GM19351 (cell line): ENCODE results near the gene EFCAB11.
A peak's percentile ranks its signal among the peaks of the same experiment; 100 is the strongest.
"Not testable (repeated sequence)": the region's sequence is repeated elsewhere in the genome, so short reads cannot be mapped to it uniquely, and the experiment has no call there.

Source experiments
- ATAC-seq: cut with Tn5 transposase; IDR thresholded peaks from one replicate; pipeline ENCODE4 v1.9.1; 2021; ENCODE audit warnings: mild to moderate bottlenecking, moderate library complexity; ENCODE audit not compliant: unreplicated experiment

EFCAB11 gene

DNA sequence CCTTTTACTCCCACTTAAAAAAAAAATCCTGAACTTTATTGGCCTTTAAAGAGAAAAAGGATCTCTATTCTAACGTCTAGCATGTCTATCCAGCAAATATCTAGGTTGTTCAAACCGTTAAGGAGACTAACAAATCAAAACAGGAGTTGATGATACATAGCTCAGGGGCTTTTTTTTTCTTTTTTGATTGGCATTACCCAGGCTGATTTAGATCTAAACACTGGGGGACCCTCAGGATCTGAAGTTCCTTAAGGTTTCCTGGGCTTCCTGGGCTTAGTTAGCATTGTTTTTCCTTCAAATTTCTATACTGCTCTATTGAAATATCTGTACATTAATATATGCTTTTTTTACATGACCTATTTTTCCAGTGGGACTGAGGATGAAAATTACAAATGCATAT lies 42.3 kb downstream of the EFCAB11 start:
- no peak for ATAC-seq

DNA sequence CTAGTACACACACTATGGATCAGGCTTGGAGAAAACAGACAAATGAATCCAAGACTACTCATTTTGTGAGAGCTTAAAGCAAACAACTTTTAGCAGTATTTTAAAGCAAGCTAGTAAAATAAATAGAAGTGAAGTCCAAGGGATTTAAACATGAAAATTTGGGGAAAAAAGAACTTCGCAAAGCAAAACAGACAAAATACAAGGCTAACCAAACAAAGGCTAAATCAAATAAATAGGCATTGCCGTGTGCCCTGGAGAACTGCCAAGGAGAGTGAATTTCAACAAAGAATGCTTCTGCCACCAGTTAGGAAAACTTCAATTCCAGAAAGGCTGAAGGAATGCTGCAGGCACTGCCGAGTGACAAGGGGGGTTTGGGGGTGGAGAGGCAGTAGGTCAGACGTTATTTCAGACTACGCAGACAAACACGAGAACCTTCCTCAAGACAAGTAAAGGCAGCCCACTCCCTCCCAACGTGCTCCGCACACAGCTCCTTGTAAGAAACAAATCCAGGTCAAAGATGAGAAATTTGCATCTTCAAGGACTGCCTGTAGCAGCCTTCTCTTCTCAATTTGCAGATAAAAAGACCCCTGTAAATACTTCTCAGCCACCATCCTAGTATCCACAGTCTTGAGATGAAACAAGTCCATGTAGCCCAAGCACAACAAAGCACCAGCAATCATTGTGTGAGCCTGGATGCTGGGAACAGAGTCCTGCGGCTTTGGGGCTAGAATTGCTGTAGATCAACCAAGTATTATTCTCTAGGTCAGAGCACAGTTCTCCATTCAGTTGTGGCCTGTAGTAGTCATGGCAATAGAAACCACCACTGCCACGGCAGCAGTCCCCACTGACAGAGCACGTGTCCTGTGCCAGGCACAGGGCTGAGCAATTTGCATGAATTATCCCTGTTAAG lies 43.3 kb downstream of the EFCAB11 start:
- ATAC-seq: no peak

DNA sequence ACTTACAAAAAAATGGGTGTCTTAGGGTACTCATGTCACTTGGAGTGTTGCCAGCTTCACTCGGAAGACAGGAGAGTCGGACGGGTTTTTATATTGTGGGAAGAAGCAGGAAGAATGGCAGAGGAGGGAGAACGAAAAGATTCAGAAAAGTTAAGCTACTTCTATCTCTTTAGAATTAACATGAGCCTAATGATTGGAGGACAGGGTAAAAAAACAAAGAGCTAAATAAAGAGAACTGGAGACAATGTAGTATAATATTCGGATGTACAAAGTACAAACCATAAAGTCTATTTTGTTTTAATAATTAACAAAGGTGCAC lies 43.9 kb downstream of the EFCAB11 start:
- ATAC-seq: no peak

DNA sequence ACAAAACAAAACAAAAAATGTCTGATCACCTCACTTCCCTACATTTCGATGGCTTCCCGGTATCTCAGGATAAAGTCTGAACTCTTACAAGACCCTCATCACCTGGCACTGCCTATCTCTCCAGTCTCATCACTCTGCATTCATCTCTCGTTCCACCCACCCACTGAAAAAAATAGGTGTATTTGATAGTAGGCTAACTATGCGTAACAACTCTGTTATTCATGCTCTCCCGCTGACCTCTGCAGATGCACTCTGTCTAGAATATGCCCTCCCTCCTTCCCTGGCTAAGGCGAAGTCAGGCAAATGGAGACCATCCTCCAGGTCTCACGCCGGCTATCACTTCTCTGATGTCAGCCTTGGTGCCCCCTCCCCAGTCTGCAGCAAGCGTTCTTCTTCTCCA lies 44.9 kb downstream of the EFCAB11 start:
- ATAC-seq: no peak

DNA sequence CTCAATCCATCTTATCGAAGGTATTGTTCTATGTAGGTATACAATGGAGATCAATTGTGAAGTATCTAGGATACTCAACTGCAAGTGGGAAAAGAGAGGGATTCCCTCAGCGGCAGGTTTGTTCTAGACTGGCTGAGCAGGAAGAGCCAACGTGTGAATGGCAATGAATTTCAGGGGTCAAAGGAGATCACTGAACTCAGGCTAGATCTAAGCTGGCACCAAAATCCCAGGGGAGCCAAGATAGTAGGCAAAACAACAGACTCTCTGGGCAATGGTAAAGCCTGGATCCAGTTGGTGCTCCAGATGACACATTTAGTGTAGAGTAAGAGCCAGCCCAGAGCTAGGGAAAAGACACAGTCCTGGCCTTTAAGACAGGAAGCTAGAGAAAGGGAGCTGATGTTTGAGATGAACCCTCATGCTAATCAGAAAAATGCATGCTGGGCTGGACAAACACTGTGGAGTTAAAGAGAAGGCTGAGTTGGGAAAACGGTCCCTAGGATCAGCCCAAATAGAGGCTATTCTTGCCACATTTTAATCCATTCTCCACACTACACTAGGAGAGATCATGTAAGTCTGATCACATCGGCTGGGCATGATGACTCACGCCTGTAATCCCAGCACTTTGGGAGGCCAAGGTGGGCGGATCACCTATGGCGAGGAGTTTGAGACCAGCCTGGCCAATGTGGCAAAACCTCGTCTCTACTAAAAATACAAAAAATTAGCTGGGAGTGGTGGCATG lies 45.6 kb downstream of the EFCAB11 start:
- no peak for ATAC-seq

DNA sequence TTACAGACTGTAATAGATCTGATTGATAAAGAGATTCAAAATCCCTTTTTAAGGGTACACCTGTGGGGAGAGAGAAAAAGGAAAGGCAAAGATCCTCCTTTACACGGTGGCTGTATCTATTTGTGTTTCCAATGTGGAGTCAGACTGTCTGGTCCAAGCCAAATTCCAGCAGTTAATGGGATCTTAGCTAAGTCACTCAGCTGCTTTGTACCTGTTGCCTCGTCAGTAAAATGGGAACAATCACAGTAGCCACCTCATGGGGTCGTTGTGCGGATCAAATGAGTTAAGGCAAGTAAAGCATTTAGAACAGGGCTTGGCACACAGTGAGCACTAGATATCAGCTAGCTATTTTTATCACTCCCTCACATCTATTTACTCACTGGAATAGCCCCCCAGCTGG lies 46.9 kb downstream of the EFCAB11 start:
- no peak for ATAC-seq

DNA sequence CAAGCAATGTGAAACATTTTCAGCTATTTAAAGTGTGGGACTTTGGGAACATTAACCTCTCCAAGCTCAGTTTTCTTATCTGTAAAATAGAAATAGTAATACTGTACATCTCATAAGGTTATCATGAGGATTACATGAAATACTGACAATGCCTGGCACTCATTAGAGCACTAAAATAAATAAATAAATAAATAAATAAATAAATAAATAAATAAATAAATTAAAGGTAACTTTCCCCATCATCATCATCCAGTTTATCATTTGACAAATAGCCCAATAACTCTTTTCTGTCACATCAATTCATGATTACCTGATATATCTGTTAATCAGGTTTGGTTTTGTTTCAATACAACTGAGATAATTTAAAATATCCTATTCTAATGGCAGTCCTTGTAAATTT lies 48.5 kb downstream of the EFCAB11 start:
- ATAC-seq: no peak

DNA sequence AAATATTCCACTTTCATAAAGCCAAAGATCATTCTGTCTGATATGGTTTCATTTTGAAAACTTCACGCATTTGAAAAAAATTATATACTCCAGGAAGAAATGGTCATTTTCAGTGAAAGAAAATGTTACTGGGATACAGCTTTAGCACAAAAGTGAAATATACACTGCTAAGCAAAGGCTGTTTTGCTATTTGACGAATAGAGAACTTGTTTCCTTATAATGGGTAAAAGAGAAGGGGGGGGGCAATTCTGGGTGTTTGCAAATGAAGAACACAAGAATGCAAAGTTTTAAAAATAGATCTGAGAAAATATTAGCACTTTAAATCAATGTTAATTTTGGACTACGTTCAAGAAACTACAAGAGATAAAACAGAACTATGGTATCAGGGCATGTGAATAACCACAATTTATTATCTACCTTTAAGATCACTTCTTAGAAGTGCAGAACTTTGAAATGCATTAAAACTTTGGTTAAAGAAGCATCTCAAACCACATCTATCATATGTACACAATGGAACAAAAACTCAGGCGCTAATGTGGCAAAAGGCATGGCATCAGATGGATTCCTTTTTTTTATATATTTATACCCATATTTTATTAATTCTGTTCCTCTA lies 51.1 kb downstream of the EFCAB11 start:
- ATAC-seq: no peak

DNA sequence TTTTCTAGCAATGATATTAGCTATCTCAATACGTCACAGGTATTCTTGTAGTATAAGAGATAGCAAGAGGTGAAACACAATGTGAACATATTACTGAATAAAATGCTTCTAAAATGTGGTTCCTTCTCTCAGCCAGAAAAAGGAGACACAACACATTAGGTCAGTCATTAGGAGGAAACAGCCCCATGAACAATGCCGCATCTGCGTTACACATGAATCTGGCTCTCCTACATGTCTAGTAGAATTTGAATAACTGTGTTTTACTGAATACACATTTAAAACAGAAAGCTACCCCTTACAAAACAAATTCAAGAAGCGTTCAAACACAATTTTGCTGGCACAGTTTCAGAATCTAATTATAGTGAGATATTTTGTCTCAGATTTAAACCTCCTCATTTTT lies 51.6 kb downstream of the EFCAB11 start:
- ATAC-seq: no peak

DNA sequence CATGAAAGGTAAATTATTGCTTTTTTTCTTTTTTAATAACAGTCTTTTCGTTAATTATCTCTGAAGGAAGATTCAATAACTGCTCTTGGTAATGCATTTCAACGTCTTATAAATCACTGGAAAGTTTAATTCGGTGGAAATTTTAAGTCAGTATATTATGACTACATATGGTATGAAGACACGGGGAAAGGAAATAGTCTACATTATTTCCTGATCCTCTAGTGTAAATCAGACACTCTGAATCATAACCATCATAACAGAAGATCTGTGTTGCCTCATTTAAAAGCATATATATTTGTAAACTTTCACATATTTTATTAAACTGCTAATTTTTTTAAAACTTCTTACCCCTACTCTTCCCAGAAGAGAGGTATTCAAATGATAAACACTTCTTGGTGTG lies 53.7 kb downstream of the EFCAB11 start:
- no peak for ATAC-seq

DNA sequence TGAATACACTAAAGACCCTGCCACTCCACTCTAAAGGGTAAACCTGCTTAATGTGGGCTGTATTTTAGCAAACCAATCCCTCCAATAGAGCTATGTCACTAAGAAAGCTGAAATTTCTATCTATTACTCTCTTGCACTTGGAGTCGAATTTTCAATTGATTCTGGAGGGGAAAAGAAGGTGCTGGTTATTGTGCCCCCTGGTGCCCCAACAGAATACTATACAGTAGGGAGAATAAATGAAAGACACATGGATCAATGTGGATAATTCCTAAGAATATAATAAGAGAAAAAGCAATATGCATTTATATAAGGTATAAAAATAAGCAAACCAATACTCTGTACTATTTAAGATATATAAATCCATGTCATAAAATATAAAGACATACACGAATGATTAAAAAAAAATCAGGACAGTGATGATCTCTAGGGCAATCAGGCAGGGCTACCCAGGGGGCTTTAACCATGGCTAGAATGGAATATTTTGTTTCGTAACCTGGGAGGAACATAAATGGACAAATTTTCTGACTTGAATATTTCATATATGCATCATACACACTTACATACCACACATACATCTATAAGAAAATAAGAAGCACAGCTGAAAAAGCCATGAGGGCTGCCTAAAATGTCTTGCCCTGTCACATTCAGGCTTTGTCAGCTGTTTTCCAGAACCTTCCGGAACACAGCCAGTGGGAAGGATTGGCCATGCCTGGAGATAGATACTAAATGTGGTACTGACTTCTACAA lies 54.4 kb downstream of the EFCAB11 start:
- no peak for ATAC-seq

DNA sequence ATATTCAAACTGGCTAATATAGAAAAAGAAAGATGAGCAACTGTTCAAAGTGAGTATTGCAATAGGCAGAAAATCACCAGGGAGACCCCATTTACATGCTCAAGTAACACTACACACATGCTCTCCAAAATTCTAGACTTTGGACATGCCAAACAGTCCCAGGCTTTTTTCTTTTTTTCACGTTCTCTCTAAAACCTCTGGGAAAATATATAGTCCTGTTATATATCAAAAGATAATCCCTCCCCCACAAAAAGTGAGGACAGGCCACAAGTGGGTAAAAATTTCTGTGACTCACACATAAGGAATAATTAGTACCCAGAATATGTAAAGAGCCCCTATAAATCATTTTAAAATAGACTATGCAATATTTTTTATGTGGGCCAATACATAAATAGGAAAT lies 55.2 kb downstream of the EFCAB11 start:
- ATAC-seq: no peak

DNA sequence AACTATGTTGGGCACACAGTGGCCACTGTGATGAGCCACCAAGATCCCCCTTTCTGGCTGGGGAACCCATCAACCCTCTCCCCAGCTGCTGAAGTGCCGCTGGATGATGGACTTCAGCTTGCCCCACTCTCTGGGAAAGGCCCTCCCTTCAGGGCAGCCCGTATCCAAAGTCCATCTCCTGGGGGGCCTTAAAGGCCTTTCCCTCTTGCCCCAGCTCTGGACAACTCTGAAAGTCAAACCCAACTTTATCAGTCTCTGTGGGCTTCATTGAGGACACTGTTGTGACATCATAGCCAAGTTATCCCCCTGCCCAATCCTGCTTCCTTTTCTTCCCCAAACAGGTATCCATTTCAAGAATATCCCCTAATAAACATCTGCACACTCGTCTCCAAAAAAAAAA lies 61.1 kb downstream of the EFCAB11 start:
- ATAC-seq: not testable (repeated sequence)

DNA sequence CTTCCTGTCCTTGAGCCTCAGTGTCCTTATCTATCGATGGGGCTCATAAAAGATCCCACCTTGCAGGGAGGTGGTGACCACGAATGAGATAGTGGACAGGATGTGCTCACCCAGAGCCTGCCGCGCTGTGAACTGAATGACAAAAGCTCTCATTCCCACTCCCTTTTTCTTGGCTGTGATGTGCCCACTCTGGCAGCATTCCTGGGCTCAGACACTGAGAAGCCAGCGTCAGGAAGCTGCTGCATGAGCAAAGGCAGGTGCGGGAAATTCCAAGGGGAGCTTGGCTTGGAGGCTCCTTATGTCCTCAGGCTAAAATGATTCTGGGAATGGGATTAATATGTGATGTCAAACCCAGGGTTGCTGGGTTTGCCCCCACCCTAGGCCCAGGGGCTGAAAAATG lies 61.6 kb downstream of the EFCAB11 start:
- ATAC-seq: no peak

DNA sequence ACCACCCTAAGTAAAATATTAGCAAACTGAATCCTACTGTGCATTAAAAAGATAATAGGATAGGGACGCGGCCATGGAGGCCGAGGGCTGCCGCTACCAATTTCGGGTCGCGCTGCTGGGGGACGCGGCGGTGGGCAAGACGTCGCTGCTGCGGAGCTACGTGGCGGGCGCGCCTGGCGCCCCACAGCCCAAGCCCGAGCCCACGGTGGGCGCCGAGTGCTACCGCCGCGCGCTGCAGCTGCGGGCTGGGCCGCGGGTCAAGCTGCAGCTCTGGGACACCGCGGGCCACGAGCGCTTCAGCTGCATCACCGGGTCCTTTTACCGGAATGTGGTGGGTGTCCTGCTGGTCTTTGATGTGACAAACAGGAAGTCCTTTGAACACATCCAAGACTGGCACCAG lies 62.8 kb downstream of the EFCAB11 start:
- ATAC-seq: not testable (repeated sequence)

DNA sequence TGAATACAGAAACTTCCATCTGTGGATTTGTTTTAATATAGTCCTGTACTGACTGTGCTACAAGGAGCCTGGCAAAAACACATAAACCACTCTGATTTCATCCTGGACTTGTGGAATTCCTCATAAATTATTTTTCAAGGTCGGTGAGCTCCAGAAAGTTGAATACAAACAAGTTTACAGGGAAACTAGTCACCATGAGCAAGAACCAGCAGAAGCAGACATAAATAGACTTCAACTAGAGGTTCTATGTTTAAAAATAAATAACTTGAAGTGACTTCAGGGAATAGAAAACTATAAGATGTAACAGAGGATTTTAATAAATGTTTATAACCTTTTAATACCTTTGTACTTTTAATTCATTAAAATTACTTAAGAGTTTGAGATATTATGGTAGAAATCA lies 63.5 kb downstream of the EFCAB11 start:
- no peak for ATAC-seq

DNA sequence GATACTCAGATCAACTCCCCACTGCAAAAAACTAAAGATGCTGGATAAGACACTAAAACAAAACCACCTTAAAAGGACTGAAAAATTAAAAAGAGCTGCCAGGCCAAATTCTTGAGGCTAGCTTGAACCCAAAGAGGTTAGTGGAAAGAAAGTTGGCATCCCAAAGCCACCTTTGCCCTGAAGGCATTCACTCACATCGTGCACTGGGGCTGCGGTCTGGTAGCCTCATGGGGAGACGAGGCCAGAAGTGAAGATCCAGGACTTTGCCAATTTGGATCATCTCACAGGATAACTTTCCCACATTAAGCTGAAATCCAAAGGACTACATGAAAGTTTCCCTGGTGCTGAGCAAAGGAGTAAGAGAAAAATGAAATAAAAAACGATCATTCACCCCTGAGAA lies 63.9 kb downstream of the EFCAB11 start:
- no peak for ATAC-seq

DNA sequence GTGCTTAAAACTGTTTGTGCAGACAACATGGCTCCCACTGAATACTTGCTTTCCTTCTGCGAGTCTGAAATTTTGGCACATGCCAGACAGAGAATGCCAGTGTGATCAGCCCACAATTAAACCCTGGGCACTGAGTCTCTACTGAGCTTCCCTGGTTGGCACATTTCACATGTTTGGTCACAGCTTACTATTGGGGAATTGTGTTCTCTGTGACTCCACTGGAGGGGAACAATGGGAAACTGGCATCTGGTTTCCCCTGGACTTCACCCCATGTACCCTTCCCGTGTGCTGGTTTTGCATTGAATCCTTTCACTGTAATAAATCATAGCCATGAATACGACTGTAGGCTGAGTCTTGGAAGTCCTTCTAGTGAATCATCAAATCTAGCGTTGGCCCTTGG lies 64.9 kb downstream of the EFCAB11 start:
- no peak for ATAC-seq

DNA sequence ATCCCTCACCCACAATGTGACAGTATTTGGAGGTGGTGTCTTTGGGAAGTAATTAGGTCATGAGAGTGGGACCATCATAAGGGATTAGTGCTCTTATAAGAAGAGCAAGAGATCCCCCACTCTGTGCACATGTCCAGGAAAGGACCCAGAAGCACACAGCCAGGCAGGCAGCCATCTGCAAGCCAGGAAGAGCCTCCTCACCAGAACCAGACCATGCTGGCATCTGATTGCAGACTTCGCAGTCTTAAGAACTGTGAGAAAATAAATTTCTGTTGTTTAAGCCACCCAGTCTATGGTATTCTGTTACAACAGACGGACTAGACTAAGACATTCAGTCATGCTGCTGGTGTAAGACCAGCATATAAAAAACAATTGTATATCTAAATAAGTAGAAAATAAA lies 69.8 kb downstream of the EFCAB11 start:
- ATAC-seq: no peak

DNA sequence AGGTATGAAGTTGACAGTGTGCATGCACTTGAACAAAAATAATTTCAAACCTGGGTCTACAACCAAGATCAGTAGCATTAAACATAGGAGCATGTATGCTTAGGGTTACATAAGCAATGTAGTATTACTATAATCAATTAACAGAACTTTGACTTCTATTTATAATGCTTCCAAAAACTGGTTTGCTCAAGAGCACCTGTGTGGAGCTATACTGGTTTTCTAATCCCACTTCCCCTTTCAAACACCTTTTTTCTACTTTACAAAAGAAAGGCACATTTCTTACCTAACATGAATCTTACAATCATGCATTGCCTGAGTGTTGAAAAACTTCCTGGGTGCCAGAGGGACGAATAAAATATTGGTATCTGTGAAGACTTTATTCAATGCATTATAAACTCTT lies 72.7 kb downstream of the EFCAB11 start:
- ATAC-seq: peak; percentile 81

DNA sequence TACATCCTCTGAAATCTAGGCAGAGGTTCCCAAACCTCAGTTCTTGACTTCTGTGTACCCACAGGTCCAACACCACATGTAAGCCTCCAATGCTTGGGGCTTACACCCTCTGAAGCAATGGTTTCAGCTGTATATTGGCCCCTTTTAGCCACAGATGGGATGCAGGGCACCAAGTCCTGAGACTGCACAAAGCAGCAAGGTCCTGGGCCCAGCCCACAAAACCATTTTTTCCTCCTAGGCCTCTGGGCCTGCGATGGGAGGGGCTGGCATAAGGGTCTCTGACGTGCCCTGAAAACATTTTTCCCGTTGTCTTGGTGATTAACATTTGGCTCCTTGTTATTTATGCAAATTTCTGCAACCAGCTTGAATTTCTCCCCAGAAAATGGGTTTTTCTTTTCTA lies 80.4 kb downstream of the EFCAB11 start:
- not testable (repeated sequence) for ATAC-seq
